HG03045 (cell line): Measurements from ENCODE around the gene C1orf21.

Experiments used
- ATAC-seq: cut with Tn5 transposase; IDR thresholded peaks from one replicate; pipeline ENCODE4 v1.9.1; 2021; ENCODE audit warnings: mild to moderate bottlenecking, moderate library complexity; ENCODE audit not compliant: unreplicated experiment

Gene C1orf21

GRCh38 chr1:184623404-184623803 is 236.6 kb downstream of the C1orf21 start:
- no peak for ATAC-seq

- no peak for ATAC-seq
Measured at GRCh38 chr1:184624051-184624450, 237.2 kb downstream of the C1orf21 start.

GRCh38 chr1:184624626-184625025 is 237.8 kb downstream of the C1orf21 start:
- no peak for ATAC-seq

- ATAC-seq: no peak
Measured at GRCh38 chr1:184625271-184625670, 238.4 kb downstream of the C1orf21 start.

GRCh38 chr1:184626076-184627006 is 239.5 kb downstream of the C1orf21 start:
- ATAC-seq: no peak

- no peak for ATAC-seq
Measured at GRCh38 chr1:184627007-184627341, 240.1 kb downstream of the C1orf21 start.

GRCh38 chr1:184629266-184629665 is 242.4 kb downstream of the C1orf21 start:
- ATAC-seq: no peak

GRCh38 chr1:184630679-184631060 is 243.8 kb downstream of the C1orf21 start:
- ATAC-seq: no peak

GRCh38 chr1:184632415-184633175 is 245.8 kb downstream of the C1orf21 start:
- ATAC-seq: no peak

GRCh38 chr1:184633785-184634184 is 247.0 kb downstream of the C1orf21 start:
- no peak for ATAC-seq

- ATAC-seq: no peak
Measured at GRCh38 chr1:184634296-184634695, 247.5 kb downstream of the C1orf21 start.

GRCh38 chr1:184635347-184635979 is 248.6 kb downstream of the C1orf21 start:
- no peak for ATAC-seq

- no peak for ATAC-seq
Measured at GRCh38 chr1:184635980-184636431, 249.2 kb downstream of the C1orf21 start.

- ATAC-seq: no peak
Measured at GRCh38 chr1:184637664-184638240, 250.9 kb downstream of the C1orf21 start.

GRCh38 chr1:184639205-184639604 is 252.4 kb downstream of the C1orf21 start:
- no peak for ATAC-seq

GRCh38 chr1:184640505-184640904 is 253.7 kb downstream of the C1orf21 start:
- ATAC-seq: no peak

GRCh38 chr1:184641894-184642293 is 255.1 kb downstream of the C1orf21 start:
- ATAC-seq: no peak

GRCh38 chr1:184643661-184644060 is 256.8 kb downstream of the C1orf21 start:
- ATAC-seq: no peak

GRCh38 chr1:184644771-184645170 is 257.9 kb downstream of the C1orf21 start:
- no peak for ATAC-seq

GRCh38 chr1:184646178-184646701 is 259.4 kb downstream of the C1orf21 start:
- ATAC-seq: no peak

GRCh38 chr1:184646824-184647223 is 260.0 kb downstream of the C1orf21 start:
- no peak for ATAC-seq
